ENCODE data around the gene FOXP1.

The FOXP1 gene

GRCh38 chr3:71397046-71397445 is 186.5 kb downstream of the FOXP1 start:
- no peak for ATAC-seq (replicated peaks)
- H3K9me3 Mint-ChIP-seq: no peaks in the 10 kb centered on the region
- H3K27ac Mint-ChIP-seq: peak overlapping the region in 1 of 2 donors; percentile 39
- peaks cover 22 to 43% of the 10 kb centered on the region in 2 donors for H3K4me1 Mint-ChIP-seq (ENCODE audit: low read depth in 2 of 2)
- H3K4me3 Mint-ChIP-seq: no peak overlapping the region
- no peaks in the 10 kb centered on the region for H3K36me3 Mint-ChIP-seq (ENCODE audit: insufficient read depth)
- no peaks in the 10 kb centered on the region for H3K27me3 Mint-ChIP-seq
- no peak for DNase-seq

- Mint-ChIP-seq H3K27me3 (no peaks in the 10 kb centered on the region), H3K27ac (no peak overlapping the region), H3K4me3 (no peak overlapping the region), H3K4me1 (ENCODE audit: low read depth in 2 of 2) (peaks cover 28 to 52% of the 10 kb centered on the region in 2 donors), H3K36me3 (ENCODE audit: insufficient read depth) (no peaks in the 10 kb centered on the region), H3K9me3 (no peaks in the 10 kb centered on the region)
- no peak for DNase-seq
- no peak for ATAC-seq (replicated peaks)
These were observed 187.4 kb downstream of the FOXP1 start for GRCh38 chr3:71395927-71396695.

GRCh38 chr3:71395470-71395869 is 188.1 kb downstream of the FOXP1 start:
- no peaks in the 10 kb centered on the region for H3K36me3 Mint-ChIP-seq (ENCODE audit: insufficient read depth)

GRCh38 chr3:71393745-71394144 is 189.8 kb downstream of the FOXP1 start:
- H3K36me3 Mint-ChIP-seq (ENCODE audit: insufficient read depth): no peaks in the 10 kb centered on the region

More at GRCh38 chr3:71395470-71395869, 188.1 kb downstream of the FOXP1 start:
- no peak overlapping the region for H3K4me3 Mint-ChIP-seq
- H3K4me1 Mint-ChIP-seq (ENCODE audit: low read depth in 2 of 2): peaks cover 31 to 57% of the 10 kb centered on the region in 2 donors
- H3K27ac Mint-ChIP-seq: peak overlapping the region; percentile 36 to 39
- DNase-seq (no peak), ATAC-seq (replicated peaks) (no peak)
- H3K27me3 Mint-ChIP-seq: no peaks in the 10 kb centered on the region
- no peaks in the 10 kb centered on the region for H3K9me3 Mint-ChIP-seq

GRCh38 chr3:71393093-71393492 is 190.4 kb downstream of the FOXP1 start:
- peaks cover 26 to 44% of the 10 kb centered on the region in 2 donors for H3K4me1 Mint-ChIP-seq (ENCODE audit: low read depth in 2 of 2)
- no peaks in the 10 kb centered on the region for H3K36me3 Mint-ChIP-seq (ENCODE audit: insufficient read depth)
- ATAC-seq (replicated peaks): peak; percentile 70
- no peaks in the 10 kb centered on the region for H3K27me3 Mint-ChIP-seq
- no peak overlapping the region for H3K4me3 Mint-ChIP-seq
- no peak for DNase-seq
- H3K9me3 Mint-ChIP-seq: no peaks in the 10 kb centered on the region
- peak overlapping the region in 1 of 2 donors; percentile 55 for H3K27ac Mint-ChIP-seq

More at GRCh38 chr3:71393745-71394144, 189.8 kb downstream of the FOXP1 start:
- Mint-ChIP-seq H3K27ac (peak overlapping the region in 1 of 2 donors; percentile 55), H3K4me3 (no peak overlapping the region), H3K4me1 (ENCODE audit: low read depth in 2 of 2) (peaks cover 31 to 50% of the 10 kb centered on the region in 2 donors), H3K9me3 (no peaks in the 10 kb centered on the region), H3K27me3 (no peaks in the 10 kb centered on the region)
- ATAC-seq (replicated peaks) (no peak), DNase-seq (no peak)

- H3K4me1 Mint-ChIP-seq (ENCODE audit: low read depth in 2 of 2): peaks cover 19 to 35% of the 10 kb centered on the region in 2 donors
- no peaks in the 10 kb centered on the region for H3K9me3 Mint-ChIP-seq
- H3K27me3 Mint-ChIP-seq: no peaks in the 10 kb centered on the region
- H3K4me3 Mint-ChIP-seq: peak overlapping the region in 1 of 2 donors; percentile 48
- ATAC-seq (replicated peaks) (peak; percentile 67), DNase-seq (no peak)
- no peaks in the 10 kb centered on the region for H3K36me3 Mint-ChIP-seq (ENCODE audit: insufficient read depth)
- H3K27ac Mint-ChIP-seq: peak overlapping the region; percentile 71 to 79
These were observed 191.3 kb downstream of the FOXP1 start for GRCh38 chr3:71392251-71392650.

GRCh38 chr3:71391361-71391760 is 192.2 kb downstream of the FOXP1 start:
- Mint-ChIP-seq H3K4me3 (peak overlapping the region in 1 of 2 donors; percentile 48), H3K27me3 (no peaks in the 10 kb centered on the region), H3K4me1 (ENCODE audit: low read depth in 2 of 2) (peaks cover 17 to 34% of the 10 kb centered on the region in 2 donors), H3K36me3 (ENCODE audit: insufficient read depth) (no peaks in the 10 kb centered on the region), H3K27ac (peak overlapping the region; percentile 79), H3K9me3 (no peaks in the 10 kb centered on the region)
- DNase-seq (no peak), ATAC-seq (replicated peaks) (no peak)

GRCh38 chr3:71389911-71390573 is 193.5 kb downstream of the FOXP1 start:
- Mint-ChIP-seq H3K4me1 (ENCODE audit: low read depth in 2 of 2) (peaks cover 19 to 30% of the 10 kb centered on the region in 2 donors), H3K27ac (no peak overlapping the region), H3K27me3 (no peaks in the 10 kb centered on the region), H3K36me3 (ENCODE audit: insufficient read depth) (no peaks in the 10 kb centered on the region), H3K4me3 (peak overlapping the region; percentile 35 to 48), H3K9me3 (no peaks in the 10 kb centered on the region)
- ATAC-seq (replicated peaks) (no peak), DNase-seq (no peak)

GRCh38 chr3:71389191-71389590 is 194.3 kb downstream of the FOXP1 start:
- Mint-ChIP-seq H3K9me3 (no peaks in the 10 kb centered on the region), H3K4me1 (ENCODE audit: low read depth in 2 of 2) (peaks cover 24 to 36% of the 10 kb centered on the region in 2 donors), H3K4me3 (no peak overlapping the region)

GRCh38 chr3:71388535-71389120 is 194.9 kb downstream of the FOXP1 start:
- no peak overlapping the region for H3K27ac Mint-ChIP-seq
- H3K4me1 Mint-ChIP-seq (ENCODE audit: low read depth in 2 of 2): peaks cover 25 to 36% of the 10 kb centered on the region in 2 donors
- no peaks in the 10 kb centered on the region for H3K27me3 Mint-ChIP-seq
- ATAC-seq (replicated peaks) (no peak), DNase-seq (no peak)
- no peak overlapping the region for H3K4me3 Mint-ChIP-seq
- no peaks in the 10 kb centered on the region for H3K36me3 Mint-ChIP-seq (ENCODE audit: insufficient read depth)
- H3K9me3 Mint-ChIP-seq: no peaks in the 10 kb centered on the region

More at GRCh38 chr3:71389191-71389590, 194.3 kb downstream of the FOXP1 start:
- ATAC-seq (replicated peaks) (no peak), DNase-seq (no peak)
- no peaks in the 10 kb centered on the region for H3K27me3 Mint-ChIP-seq
- no peaks in the 10 kb centered on the region for H3K36me3 Mint-ChIP-seq (ENCODE audit: insufficient read depth)
- no peak overlapping the region for H3K27ac Mint-ChIP-seq

GRCh38 chr3:71387586-71387985 is 195.9 kb downstream of the FOXP1 start:
- no peak overlapping the region for H3K27ac Mint-ChIP-seq
- no peaks in the 10 kb centered on the region for H3K36me3 Mint-ChIP-seq (ENCODE audit: insufficient read depth)
- ATAC-seq (replicated peaks) (no peak), DNase-seq (no peak)
- H3K27me3 Mint-ChIP-seq: no peaks in the 10 kb centered on the region
- H3K4me3 Mint-ChIP-seq: no peak overlapping the region
- no peaks in the 10 kb centered on the region for H3K9me3 Mint-ChIP-seq
- peaks cover 32 to 43% of the 10 kb centered on the region in 2 donors for H3K4me1 Mint-ChIP-seq (ENCODE audit: low read depth in 2 of 2)

- DNase-seq: no peak
- ATAC-seq (replicated peaks): no peak
- H3K27ac Mint-ChIP-seq: peak overlapping the region in 1 of 2 donors; percentile 19
- no peaks in the 10 kb centered on the region for H3K36me3 Mint-ChIP-seq (ENCODE audit: insufficient read depth)
- no peaks in the 10 kb centered on the region for H3K27me3 Mint-ChIP-seq
- H3K4me3 Mint-ChIP-seq: no peak overlapping the region
- peaks cover 20 to 26% of the 10 kb centered on the region in 2 donors for H3K4me1 Mint-ChIP-seq (ENCODE audit: low read depth in 2 of 2)
- H3K9me3 Mint-ChIP-seq: no peaks in the 10 kb centered on the region
These were observed 198.5 kb downstream of the FOXP1 start for GRCh38 chr3:71384837-71385716.

GRCh38 chr3:71384388-71384787 is 199.1 kb downstream of the FOXP1 start:
- peaks cover 20 to 30% of the 10 kb centered on the region in 2 donors for H3K4me1 Mint-ChIP-seq (ENCODE audit: low read depth in 2 of 2)
- no peak for DNase-seq
- H3K36me3 Mint-ChIP-seq (ENCODE audit: insufficient read depth): no peaks in the 10 kb centered on the region
- H3K27me3 Mint-ChIP-seq: no peaks in the 10 kb centered on the region
- no peak overlapping the region for H3K4me3 Mint-ChIP-seq
- no peaks in the 10 kb centered on the region for H3K9me3 Mint-ChIP-seq
- ATAC-seq (replicated peaks): no peak
- peak overlapping the region in 1 of 2 donors; percentile 19 for H3K27ac Mint-ChIP-seq
